ENCODE measurements around the gene CHRNB1.

The CHRNB1 gene

DNA sequence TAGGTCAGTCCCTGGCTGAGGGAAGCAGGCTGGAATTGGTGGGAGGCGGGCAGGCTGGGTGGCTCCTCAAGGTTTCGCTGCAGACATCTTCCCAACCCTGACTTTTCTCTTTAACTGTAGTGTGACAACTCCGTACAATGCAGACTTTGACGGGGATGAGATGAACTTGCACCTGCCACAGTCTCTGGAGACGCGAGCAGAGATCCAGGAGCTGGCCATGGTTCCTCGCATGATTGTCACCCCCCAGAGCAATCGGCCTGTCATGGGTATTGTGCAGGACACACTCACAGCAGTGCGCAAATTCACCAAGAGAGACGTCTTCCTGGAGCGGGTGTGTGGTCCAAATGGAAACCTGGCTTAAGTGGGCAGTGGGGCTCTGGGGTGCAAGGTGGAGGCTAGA, 54.3 kb downstream of the CHRNB1 start:
- TF ChIP-seq, protein P1, sequence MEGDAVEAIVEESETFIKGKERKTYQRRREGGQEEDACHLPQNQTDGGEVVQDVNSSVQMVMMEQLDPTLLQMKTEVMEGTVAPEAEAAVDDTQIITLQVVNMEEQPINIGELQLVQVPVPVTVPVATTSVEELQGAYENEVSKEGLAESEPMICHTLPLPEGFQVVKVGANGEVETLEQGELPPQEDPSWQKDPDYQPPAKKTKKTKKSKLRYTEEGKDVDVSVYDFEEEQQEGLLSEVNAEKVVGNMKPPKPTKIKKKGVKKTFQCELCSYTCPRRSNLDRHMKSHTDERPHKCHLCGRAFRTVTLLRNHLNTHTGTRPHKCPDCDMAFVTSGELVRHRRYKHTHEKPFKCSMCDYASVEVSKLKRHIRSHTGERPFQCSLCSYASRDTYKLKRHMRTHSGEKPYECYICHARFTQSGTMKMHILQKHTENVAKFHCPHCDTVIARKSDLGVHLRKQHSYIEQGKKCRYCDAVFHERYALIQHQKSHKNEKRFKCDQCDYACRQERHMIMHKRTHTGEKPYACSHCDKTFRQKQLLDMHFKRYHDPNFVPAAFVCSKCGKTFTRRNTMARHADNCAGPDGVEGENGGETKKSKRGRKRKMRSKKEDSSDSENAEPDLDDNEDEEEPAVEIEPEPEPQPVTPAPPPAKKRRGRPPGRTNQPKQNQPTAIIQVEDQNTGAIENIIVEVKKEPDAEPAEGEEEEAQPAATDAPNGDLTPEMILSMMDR (IDR thresholded peaks at IDR 0.05; ENCODE audit: unreplicated experiment in 3 of 3) = no peak
- H3K36me3 Mint-ChIP-seq (ENCODE audit: low read depth) = peaks cover 84% of the 10 kb centered on the region
- H3K27me3 Mint-ChIP-seq (ENCODE audit: low read depth) = no peaks in the 10 kb centered on the region
- no peak overlapping the region for H3K4me3 Mint-ChIP-seq
- H3K27ac Mint-ChIP-seq = no peak overlapping the region
- no peaks in the 10 kb centered on the region for H3K9me3 Mint-ChIP-seq
- no peaks in the 10 kb centered on the region for H3K4me1 Mint-ChIP-seq

GRCh38 chr17:7501729-7502128, 56.9 kb downstream of the CHRNB1 start:
- TF ChIP-seq, protein P1 (IDR thresholded peaks at IDR 0.05; ENCODE audit: unreplicated experiment in 3 of 3) = no peak
- H3K36me3 Mint-ChIP-seq (ENCODE audit: low read depth) = peaks cover 85% of the 10 kb centered on the region
- no peak overlapping the region for H3K4me3 Mint-ChIP-seq
- no peaks in the 10 kb centered on the region for H3K27me3 Mint-ChIP-seq (ENCODE audit: low read depth)
- no peaks in the 10 kb centered on the region for H3K4me1 Mint-ChIP-seq
- no peak overlapping the region for H3K27ac Mint-ChIP-seq
- no peaks in the 10 kb centered on the region for H3K9me3 Mint-ChIP-seq

DNA sequence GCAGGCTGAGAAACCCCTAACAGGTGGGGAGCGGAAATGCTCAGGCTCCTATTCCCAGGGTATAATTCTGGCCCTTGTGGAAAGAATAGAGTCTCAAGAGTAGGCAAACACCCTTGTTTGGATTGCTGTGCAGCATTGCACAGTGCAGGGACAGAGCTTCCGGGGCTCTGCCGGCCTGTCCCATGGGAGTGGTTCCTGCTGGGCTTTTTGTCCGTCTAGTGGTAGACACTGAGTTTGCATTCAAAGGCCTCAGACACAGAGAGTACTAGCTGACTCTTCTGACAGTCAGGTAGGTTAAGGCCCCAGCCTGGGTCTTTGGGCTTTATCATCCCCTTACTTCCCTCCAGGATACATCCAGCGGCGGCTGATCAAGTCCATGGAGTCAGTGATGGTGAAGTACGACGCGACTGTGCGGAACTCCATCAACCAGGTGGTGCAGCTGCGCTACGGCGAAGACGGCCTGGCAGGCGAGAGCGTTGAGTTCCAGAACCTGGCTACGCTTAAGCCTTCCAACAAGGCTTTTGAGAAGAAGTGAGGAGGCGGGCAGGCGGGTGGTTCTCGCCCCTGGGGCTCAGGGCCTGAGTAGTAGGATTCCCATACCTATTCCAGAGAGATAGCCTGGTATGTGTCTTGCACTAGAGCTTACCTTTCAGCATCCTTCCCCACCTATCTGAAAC, 57.4 kb downstream of the CHRNB1 start:
- TF ChIP-seq, protein P1 (IDR thresholded peaks at IDR 0.05; ENCODE audit: unreplicated experiment in 3 of 3) = no peak
- Mint-ChIP-seq H3K4me1 (no peaks in the 10 kb centered on the region), H3K36me3 (ENCODE audit: low read depth) (peaks cover 82% of the 10 kb centered on the region), H3K4me3 (no peak overlapping the region), H3K9me3 (no peaks in the 10 kb centered on the region), H3K27ac (no peak overlapping the region), H3K27me3 (ENCODE audit: low read depth) (no peaks in the 10 kb centered on the region)

GRCh38 chr17:7502987-7503386, 58.1 kb downstream of the CHRNB1 start:
- peaks cover 79% of the 10 kb centered on the region for H3K36me3 Mint-ChIP-seq (ENCODE audit: low read depth)
- no peak overlapping the region for H3K4me3 Mint-ChIP-seq
- TF ChIP-seq, protein P1 (IDR thresholded peaks at IDR 0.05; ENCODE audit: unreplicated experiment in 3 of 3) = peak in 1 of 3 experiments; percentile 24
- H3K27me3 Mint-ChIP-seq (ENCODE audit: low read depth) = no peaks in the 10 kb centered on the region
- H3K4me1 Mint-ChIP-seq = no peaks in the 10 kb centered on the region
- no peaks in the 10 kb centered on the region for H3K9me3 Mint-ChIP-seq
- H3K27ac Mint-ChIP-seq = no peak overlapping the region

GRCh38 chr17:7503521-7503920, 58.7 kb downstream of the CHRNB1 start:
- H3K9me3 Mint-ChIP-seq = no peaks in the 10 kb centered on the region
- no peak overlapping the region for H3K4me3 Mint-ChIP-seq
- no peak overlapping the region for H3K27ac Mint-ChIP-seq
- H3K36me3 Mint-ChIP-seq (ENCODE audit: low read depth) = peaks cover 79% of the 10 kb centered on the region
- H3K27me3 Mint-ChIP-seq (ENCODE audit: low read depth) = no peaks in the 10 kb centered on the region
- TF ChIP-seq, protein P1 (IDR thresholded peaks at IDR 0.05; ENCODE audit: unreplicated experiment in 3 of 3) = no peak
- no peaks in the 10 kb centered on the region for H3K4me1 Mint-ChIP-seq

Measured in nephron (organoid).